ENCODE results near the gene NIBAN1.

The NIBAN1 gene

DNA sequence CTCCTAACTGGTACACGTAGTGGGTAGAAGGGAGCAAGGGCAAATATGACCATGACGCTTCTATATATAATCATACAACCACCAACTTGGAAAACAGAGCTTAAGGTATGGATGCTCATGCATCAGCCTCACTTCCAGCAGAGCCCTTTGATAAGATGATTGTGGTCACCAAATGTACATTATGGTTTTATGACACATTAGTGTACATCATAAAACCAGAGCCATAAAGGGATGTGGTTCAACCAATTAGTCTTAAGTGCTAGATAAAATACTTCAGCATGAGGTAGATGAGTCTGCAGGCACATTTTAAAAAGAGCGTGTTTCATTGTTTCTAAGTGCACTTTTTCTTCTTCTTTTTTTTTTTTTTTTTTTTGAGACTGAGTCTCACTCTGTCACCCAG lies 43.7 kb downstream of the NIBAN1 start:
- H3K4me3 ChIP-seq (replicated peaks in 1 of 2; ENCODE audit: low read depth in 2 of 2, low read length in 2 of 2), result no peak overlapping the region
- DNase-seq (ENCODE audit: low read depth in 2 of 2), result no peak
- TF ChIP-seq, protein P1, sequence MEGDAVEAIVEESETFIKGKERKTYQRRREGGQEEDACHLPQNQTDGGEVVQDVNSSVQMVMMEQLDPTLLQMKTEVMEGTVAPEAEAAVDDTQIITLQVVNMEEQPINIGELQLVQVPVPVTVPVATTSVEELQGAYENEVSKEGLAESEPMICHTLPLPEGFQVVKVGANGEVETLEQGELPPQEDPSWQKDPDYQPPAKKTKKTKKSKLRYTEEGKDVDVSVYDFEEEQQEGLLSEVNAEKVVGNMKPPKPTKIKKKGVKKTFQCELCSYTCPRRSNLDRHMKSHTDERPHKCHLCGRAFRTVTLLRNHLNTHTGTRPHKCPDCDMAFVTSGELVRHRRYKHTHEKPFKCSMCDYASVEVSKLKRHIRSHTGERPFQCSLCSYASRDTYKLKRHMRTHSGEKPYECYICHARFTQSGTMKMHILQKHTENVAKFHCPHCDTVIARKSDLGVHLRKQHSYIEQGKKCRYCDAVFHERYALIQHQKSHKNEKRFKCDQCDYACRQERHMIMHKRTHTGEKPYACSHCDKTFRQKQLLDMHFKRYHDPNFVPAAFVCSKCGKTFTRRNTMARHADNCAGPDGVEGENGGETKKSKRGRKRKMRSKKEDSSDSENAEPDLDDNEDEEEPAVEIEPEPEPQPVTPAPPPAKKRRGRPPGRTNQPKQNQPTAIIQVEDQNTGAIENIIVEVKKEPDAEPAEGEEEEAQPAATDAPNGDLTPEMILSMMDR (IDR thresholded peaks at IDR 0.05; ENCODE audit: low read depth, low read length), result no peak

DNA sequence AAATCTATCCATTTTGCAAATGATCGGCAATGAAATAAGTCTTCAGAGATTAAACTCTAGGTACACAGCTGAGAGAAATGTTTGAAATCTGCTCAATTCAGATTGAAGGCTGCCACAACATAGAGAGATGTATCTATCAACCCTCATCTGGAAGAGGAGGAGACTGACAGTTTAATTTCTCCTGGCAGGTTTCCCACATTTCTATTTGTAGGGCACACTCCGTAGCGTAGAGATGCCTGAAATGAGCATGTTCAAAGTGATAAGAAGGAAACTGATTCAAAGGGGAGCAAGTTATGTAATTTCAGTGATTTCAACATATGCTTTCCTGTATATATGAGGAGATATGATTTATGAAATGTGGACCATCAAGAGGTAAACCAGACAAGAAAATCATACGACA lies 44.1 kb downstream of the NIBAN1 start:
- no peak overlapping the region for H3K4me3 ChIP-seq (replicated peaks in 1 of 2; ENCODE audit: low read depth in 2 of 2, low read length in 2 of 2)
- TF ChIP-seq, protein P1 (IDR thresholded peaks at IDR 0.05; ENCODE audit: low read depth, low read length), result no peak
- no peak for DNase-seq (ENCODE audit: low read depth in 2 of 2)

DNA sequence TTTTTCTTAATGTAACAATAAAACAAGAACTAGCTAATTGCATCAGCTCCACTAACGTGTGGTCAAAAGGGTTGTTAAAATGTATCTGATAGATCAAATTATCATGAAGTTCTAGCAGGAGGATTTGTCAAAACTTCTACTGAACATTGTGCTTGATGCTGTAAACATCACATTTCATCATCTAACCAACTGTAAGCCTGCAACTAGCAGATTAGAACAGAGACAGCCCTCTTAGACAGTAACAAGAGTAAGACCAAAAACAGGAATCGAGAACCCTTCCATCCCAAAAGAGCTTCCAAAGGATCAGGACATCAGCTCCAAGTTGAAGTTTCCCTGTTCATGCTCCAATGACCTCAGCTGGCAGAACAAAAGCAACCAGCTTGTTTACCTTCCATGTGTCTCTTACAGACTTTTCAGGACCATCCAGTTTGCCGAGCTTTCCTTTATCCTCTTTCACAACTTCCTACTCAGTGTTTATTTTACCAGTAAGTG lies 44.6 kb downstream of the NIBAN1 start:
- TF ChIP-seq, protein P1 (IDR thresholded peaks at IDR 0.05; ENCODE audit: low read depth, low read length), result no peak
- no peak overlapping the region for H3K4me3 ChIP-seq (replicated peaks in 1 of 2; ENCODE audit: low read depth in 2 of 2, low read length in 2 of 2)
- DNase-seq (ENCODE audit: low read depth in 2 of 2), result no peak

DNA sequence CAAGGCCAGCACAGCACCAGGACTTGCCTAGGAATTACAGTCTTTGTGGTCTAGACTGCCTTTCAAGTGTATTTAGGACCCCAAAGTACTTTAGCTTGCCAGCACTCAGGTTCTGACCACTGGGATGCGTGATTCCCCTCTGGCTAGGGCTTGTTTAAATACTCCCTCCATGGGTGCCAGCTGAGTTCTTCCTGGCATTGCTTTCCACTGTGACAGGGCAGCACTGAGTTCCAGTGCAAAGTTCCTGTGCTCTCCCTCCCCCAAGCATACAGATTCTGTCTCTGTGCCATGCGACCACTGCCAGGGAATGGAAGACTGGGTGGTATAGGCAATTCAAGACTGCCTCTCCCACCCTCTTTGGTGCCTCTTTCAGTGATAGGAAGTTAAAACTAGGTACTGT lies 45.9 kb downstream of the NIBAN1 start:
- no peak overlapping the region for H3K4me3 ChIP-seq (replicated peaks in 1 of 2; ENCODE audit: low read depth in 2 of 2, low read length in 2 of 2)
- DNase-seq (ENCODE audit: low read depth in 2 of 2), result no peak
- TF ChIP-seq, protein P1 (IDR thresholded peaks at IDR 0.05; ENCODE audit: low read depth, low read length), result no peak
